GM18517 (cell line): ENCODE results near the gene C17orf107.
"Not testable (repeated sequence)": the region's sequence is repeated elsewhere in the genome, so short reads cannot be mapped to it uniquely, and the experiment has no call there.

Experiments
- ATAC-seq: cut with Tn5 transposase; IDR thresholded peaks from one replicate; pipeline ENCODE4 v1.9.1; 2021; ENCODE audit warnings: mild to moderate bottlenecking, moderate library complexity; ENCODE audit not compliant: unreplicated experiment

C17orf107 gene

DNA sequence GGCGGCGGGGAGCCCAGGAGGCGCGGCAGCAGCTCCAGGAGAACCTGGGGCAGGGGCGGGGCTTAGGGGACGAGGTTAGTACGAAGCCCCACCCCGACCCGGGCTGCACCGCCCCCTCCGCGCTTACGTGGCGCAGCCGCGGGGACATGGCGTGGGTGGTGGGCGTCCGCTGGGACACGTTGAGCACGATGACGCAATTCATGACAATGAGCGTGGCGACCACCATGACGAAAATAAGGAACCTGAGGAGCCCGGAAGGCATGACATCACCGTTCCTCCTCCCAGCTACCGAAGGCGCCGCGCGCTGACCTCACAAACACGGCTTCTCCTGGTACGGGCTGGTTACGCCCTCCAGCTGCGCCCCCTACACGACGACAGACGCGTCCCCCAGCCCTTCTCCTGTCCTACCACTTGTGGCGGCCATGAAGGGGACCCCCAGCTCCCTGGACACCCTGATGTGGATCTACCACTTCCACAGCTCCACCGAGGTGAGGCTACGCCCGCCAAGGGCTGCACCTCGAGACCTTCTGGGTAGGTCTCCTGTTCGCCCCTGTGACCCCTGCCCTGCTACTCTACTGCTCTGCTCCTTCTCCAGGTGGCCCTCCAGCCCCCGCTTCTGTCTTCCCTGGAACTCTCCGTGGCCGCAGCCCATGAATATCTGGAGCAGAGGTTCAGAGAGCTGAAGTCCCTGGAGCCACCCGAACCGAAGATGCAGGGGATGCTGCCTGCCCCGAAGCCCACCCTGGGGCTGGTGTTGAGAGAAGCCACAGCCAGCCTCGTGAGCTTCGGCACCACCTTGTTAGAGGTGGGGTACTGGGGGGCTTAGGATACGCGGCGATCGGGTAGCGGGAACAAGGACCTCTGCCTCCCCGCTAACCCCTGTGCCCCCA is at the start of gene C17orf107:
C17orf107 (plus strand) TSS at position 196 of the 890 bp plus-strand sequence; CDS start at position 423, 227 bp downstream.
- ATAC-seq = no peak

DNA sequence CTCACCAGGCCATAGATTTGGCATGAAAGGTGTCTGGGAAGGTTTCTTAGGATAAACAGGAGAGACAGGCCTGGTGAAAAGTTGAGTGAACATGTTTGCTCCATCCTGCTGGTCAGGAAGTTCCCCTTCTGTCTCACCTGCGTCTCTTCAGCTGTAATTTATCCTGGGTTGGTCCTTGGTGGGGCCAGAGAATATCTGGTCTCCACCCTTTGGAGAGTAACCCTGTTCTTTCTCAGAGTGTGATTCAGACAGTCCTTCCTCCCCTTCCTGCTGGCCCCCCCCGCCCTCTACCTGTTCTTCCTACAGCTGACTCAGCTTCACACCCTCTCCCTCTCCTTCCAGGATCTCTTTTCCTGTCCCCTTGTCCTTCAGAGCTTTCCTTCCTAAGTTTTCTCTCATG is 49.1 kb upstream of the C17orf107 start:
- no peak for ATAC-seq

DNA sequence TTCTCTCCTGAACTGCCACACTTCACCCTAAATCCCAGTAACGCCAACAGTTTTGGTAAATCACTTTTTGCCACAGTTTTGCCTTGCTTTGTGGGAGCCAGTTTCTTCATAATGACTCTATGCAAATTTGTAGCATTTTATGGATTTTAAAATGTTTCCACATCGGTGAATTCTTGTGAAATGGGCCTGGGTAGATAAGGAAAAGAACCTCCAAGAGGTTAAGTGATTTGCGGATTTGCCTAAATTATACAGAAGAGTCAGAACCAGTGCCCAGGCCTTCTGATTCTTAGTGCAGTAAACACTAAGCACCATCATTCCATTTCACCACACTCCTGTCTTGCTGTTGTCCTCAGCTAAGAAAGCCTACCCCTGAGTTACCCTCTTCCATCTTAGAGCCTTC is 48.3 kb upstream of the C17orf107 start:
- no peak for ATAC-seq

DNA sequence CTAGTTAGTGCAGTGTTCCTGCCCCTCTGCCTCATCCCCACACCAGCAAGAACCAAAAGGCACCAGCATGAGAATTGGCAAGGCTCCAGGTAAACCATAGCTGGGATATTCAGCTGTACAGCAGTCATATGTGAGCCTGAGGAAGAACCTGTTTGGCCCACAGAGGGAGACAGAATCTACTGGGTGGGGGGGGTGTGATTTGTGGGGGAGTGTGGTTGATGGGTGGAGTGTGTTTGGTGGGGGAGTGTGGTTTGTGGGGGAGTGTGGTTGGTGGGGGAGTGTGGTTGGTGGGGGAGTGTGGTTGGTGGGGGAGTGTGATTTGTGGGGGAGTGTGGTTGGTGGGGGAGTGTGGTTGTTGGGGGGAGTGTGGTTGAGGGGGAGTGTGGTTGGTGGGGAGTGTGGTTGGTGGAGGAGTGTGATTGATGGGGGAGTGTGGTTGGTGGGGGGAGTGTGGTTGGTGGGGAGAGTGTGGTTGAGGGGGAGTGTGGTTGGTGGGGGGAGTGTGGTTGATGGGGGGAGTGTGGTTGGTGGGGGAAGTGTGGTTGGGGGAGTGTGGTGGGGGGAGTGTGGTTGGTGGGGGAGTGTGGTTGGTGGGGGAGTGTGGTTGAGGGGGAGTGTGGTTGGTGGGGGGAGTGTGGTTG is 46.6 kb upstream of the C17orf107 start:
- ATAC-seq = no peak

- ATAC-seq = no peak
Measured at GRCh38 chr17:4853208-4853671, 46.1 kb upstream of the C17orf107 start.

- no peak for ATAC-seq
Measured at GRCh38 chr17:4854111-4854681, 45.1 kb upstream of the C17orf107 start.

- no peak for ATAC-seq
Measured at GRCh38 chr17:4856271-4856936, 42.9 kb upstream of the C17orf107 start.

DNA sequence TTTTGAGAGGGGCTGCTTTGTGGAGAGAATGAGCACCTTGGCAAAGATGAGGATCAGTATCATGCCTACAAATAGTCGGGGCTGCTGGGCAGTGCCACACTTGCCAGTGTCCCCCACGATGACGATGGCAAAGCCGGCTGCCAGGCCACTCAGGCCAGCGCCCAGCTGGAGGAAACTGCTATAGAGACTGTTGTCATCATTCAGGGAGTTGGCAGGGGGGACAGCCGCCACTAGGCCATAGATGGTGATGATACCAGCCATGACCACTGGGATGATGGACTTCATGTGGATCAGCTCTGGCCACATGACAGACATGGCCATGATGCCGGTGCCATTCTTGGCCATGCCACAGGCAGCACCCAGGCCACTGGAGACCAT is 42.4 kb upstream of the C17orf107 start:
- ATAC-seq = no peak

DNA sequence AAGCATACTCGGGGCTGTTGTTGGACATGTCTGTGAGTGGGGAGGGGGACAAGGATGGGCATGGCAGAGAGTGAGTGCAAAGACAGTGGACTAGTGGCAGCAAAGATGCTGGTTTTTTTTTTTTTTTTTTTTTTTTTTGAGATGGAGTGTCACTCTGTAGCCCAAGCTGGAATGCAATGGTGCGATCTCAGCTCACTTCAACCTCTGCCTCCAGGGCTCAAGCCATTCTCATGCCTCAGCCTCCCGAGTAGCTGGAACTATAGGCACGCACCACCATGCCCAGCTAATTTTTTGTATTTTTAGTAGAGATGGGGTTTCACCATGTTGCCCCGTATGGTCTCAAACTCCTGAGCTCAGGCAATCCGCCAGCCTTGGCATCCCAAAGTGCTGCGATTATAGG is 42.0 kb upstream of the C17orf107 start:
- not testable (repeated sequence) for ATAC-seq

DNA sequence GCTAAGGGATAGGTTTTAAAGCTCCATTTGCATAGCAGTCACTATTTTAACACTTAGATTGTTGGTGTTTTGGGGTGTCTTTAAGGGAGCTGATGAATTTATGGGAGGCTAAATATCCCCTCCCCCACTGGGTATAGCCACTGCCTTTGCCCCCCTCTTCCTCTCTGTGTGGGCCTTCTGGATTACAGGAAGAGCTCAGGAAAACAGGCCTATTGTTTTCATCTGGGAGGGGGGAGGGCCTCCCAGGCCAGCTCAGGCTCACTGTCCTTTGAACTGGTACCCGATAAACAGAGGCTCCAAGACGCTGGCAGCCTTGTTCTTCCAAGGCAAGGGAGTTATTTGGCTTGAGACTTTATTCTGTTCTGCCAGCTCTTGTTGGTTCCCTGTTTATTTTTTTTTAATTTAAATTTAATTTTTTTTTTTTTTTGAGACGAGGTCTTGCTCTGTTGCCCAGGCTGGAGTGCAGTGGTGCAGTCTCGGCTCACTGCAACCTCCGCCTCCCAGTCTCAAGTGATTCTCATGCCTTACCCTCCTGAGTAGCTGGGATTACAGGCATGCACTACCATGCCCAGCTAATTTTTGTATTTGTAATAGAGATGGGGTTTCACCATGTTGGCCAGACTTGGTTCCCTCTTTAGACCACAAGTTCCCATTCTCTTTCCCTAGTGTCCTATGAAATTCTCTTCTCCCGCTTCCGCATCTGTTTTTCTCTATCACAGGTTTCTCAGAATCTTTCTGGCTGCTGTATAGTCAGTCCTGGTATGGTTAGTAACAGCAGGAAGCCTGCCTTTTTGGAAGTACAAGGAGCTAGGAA is 41.1 kb upstream of the C17orf107 start:
- ATAC-seq = no peak

DNA sequence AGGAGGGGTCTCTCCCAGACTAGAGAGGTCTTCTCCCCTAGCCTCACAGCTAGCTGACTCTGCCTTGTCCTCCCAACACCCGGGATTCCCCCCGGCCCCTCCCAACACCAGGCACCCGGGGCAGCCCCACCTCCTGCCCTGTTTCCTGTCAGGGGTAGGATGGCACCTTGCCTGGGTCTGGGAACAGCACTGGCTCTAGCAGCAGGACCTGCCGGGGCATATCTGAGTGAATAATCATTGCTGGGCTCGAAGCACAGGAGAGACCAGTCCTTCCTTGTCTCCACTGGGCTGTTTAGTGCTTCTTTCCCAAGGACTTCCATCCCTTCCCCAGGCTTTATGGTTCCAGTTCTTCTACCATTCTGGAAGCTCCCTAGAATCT is 40.5 kb upstream of the C17orf107 start:
- no peak for ATAC-seq

GRCh38 chr17:4859816-4860625 is 39.3 kb upstream of the C17orf107 start:
- no peak for ATAC-seq

GRCh38 chr17:4860651-4861050 is 38.7 kb upstream of the C17orf107 start:
- no peak for ATAC-seq

GRCh38 chr17:4861052-4861451 is 38.3 kb upstream of the C17orf107 start:
- no peak for ATAC-seq

DNA sequence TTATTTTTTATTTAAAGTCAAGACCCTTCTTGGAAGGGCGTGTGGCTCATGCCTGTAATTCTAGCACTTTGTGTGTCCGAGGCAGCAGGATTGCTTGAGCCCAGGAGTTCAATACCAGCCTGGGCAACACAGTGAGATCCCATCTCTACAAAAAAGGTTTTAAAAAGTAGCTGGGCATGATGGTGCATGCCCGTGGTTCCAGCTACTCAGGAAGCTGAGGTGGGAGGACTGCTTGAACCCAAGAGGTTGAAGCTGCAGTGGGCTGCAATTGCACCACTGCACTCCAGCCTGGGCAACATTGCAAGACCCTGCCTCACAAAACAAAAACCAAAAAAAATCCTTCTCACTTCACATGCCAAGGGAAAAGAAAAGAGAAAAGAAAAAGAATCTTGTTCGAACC is 36.6 kb upstream of the C17orf107 start:
- ATAC-seq = no peak

- no peak for ATAC-seq
Measured at GRCh38 chr17:4863321-4863720, 36.0 kb upstream of the C17orf107 start.

DNA sequence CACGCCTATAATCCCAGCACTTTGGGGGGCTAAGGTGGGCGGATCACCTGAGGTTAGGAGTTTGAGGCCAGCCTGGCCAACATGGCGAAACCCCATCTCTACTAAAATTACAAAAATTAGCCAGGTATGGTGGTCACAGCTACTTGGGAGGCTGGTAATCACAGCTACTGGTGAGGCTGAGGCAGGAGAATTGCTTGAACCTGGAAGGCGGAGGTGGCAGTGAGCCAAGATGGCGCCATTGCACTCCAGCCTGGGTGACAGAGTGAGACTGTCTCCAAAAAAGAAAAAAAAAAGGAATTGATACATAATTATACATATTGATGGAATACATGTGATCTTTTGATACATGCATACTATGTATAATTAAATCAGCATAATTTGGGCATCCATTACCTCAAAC is 31.8 kb upstream of the C17orf107 start:
- ATAC-seq = not testable (repeated sequence)

GRCh38 chr17:4869058-4869998 is 30.0 kb upstream of the C17orf107 start:
- ATAC-seq = not testable (repeated sequence)

GRCh38 chr17:4870855-4871254 is 28.5 kb upstream of the C17orf107 start:
- ATAC-seq = no peak
